OCI-LY7 (cell line): ENCODE measurements around the gene CDC34.

Experiments used
- CTCF ChIP-seq: fragments of 200-600 bp; sonication (generic); conservative IDR thresholded peaks from 2 replicates; pipeline ENCODE4 v1.5.1; 2014; ENCODE audit warnings: mild to moderate bottlenecking, antibody characterized with exemption, low read length, moderate library complexity, mixed read lengths
- EZH2phosphoT487 ChIP-seq: fragments of 200-600 bp; sonication (generic); IDR thresholded peaks from 2 replicates; pipeline ENCODE4 v1.6.1; 2018; ENCODE audit warnings: low read depth, borderline replicate concordance, mild to moderate bottlenecking, mixed run types, antibody characterized with exemption, low read length, moderate library complexity, mixed read lengths

- TF ChIP-seq CTCF (no peak), EZH2phosphoT487 (no peak)
Measured at GRCh38 chr19:522726-523125, 8.8 kb upstream of the CDC34 start.
